Calu3 (cell line): Measurements from ENCODE around the gene GSE1. TPM values are rescaled to one million over a fixed set of nuclear protein-coding genes. Genes with fewer than 3 reads are reported as not detected.

Experiments used
- BruUV-seq: library from RNA; stranded (reverse); fragments of 400-500 nt; replicated peaks from 2 replicates; lab custom pipeline; 2021; lab: Mats Ljungman, UMichigan
- CTCF ChIA-PET: fragments of 300-600 bp; sonication (Branson Sonifier 250); formaldehyde crosslinking; loops from one replicate; lab custom pipeline; 2022; ENCODE audit warnings: antibody characterized with exemption; lab: Charles Lee
- DNase-seq: peaks from one replicate; pipeline ENCODE4 v3.0.0; 2022
- H3K27ac Mint-ChIP-seq: one replicate; pipeline ENCODE4 v1.8.0; 2022; ENCODE audit warnings: mixed read lengths; ENCODE audit not compliant: unreplicated experiment
- H3K27me3 Mint-ChIP-seq: one replicate; pipeline ENCODE4 v1.8.0; 2022; ENCODE audit warnings: mixed read lengths; ENCODE audit not compliant: unreplicated experiment
- H3K36me3 Mint-ChIP-seq: one replicate; pipeline ENCODE4 v1.8.0; 2022; ENCODE audit warnings: mild to moderate bottlenecking, moderate library complexity, mixed read lengths; ENCODE audit not compliant: insufficient read depth, unreplicated experiment
- H3K4me1 Mint-ChIP-seq: one replicate; pipeline ENCODE4 v1.8.0; 2022; ENCODE audit warnings: mild to moderate bottlenecking, low read depth, mixed read lengths; ENCODE audit not compliant: unreplicated experiment
- H3K4me3 Mint-ChIP-seq: one replicate; pipeline ENCODE4 v1.8.0; 2022; ENCODE audit warnings: mild to moderate bottlenecking, low read depth, moderate library complexity, mixed read lengths; ENCODE audit not compliant: unreplicated experiment
- H3K9me3 Mint-ChIP-seq: one replicate; pipeline ENCODE4 v1.8.0; 2022; ENCODE audit warnings: low read depth, mixed read lengths; ENCODE audit not compliant: unreplicated experiment
- intact Hi-C: fragments of 100-400 bp; cut with micrococcal nuclease; formaldehyde crosslinking; loops from one replicate; pipeline ENCODE4 v1.10.0; 2022; ENCODE audit not compliant: unreplicated experiment
- total RNA-seq: library from RNA; stranded (reverse); gene quantifications from 2 replicates; pipeline ENCODE4 v1.2.3, GENCODE V29; 2022
- TF ChIP-seq, protein P1 (sequence below): fragments of 200-600 bp; IDR thresholded peaks from one replicate; pipeline ENCODE4 v1.8.0; 2022; ENCODE audit warnings: antibody characterized with exemption; ENCODE audit not compliant: unreplicated experiment

Gene GSE1
- total RNA-seq, 1 experiment from 2014 or later = 45.3 TPM

- no peak overlapping the region for H3K27ac Mint-ChIP-seq
- H3K9me3 Mint-ChIP-seq = no peaks in the 10 kb centered on the region
- intact Hi-C loops = no loop called here
- H3K27me3 Mint-ChIP-seq = no peaks in the 10 kb centered on the region
- DNase-seq = no peak
- no peaks in the 10 kb centered on the region for H3K4me1 Mint-ChIP-seq
- CTCF ChIA-PET = no interaction called here
- TF ChIP-seq, protein P1, sequence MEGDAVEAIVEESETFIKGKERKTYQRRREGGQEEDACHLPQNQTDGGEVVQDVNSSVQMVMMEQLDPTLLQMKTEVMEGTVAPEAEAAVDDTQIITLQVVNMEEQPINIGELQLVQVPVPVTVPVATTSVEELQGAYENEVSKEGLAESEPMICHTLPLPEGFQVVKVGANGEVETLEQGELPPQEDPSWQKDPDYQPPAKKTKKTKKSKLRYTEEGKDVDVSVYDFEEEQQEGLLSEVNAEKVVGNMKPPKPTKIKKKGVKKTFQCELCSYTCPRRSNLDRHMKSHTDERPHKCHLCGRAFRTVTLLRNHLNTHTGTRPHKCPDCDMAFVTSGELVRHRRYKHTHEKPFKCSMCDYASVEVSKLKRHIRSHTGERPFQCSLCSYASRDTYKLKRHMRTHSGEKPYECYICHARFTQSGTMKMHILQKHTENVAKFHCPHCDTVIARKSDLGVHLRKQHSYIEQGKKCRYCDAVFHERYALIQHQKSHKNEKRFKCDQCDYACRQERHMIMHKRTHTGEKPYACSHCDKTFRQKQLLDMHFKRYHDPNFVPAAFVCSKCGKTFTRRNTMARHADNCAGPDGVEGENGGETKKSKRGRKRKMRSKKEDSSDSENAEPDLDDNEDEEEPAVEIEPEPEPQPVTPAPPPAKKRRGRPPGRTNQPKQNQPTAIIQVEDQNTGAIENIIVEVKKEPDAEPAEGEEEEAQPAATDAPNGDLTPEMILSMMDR = peak; percentile 26
- H3K4me3 Mint-ChIP-seq = no peak overlapping the region
- H3K36me3 Mint-ChIP-seq = peaks cover 15% of the 10 kb centered on the region
- BruUV-seq = no TSS peak
Observed at GRCh38 chr16:85631802-85632393, 18.8 kb downstream of the GSE1 start.

DNA sequence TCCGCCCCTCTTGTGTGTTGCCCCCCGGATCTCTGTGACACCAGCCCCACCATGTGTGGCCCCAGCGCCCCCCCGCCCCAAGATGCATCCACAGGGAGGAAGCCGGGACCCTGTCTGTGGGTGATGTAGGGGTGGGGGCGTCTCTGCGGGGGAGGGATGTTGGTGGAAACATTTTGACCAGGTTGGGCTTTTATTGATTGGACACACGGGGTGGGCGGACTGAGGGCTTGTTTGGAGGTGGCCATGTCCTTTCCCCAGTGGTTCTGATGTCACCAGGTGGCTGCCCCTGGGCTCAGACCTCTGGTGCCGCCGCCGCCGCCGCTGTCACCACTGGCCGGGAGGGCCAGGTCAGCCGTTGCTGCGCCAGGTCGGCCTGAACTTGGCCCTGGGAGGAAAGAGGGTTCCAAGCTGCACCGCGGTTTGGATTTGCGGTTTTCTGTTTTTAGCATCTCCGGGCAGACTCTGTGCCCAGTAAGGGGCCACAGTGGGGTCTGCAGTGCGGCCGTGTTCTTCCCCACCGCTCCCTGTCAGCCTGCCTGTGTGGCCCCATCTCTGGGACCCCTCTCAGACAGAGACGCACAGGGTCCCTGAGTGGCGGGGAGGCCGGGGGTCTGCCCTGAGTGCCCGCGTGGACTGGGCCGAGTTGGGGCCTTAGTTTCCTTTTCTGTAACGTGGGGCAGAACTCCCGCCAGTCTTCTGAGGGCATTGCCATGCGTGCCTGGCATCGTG is 19.8 kb downstream of the GSE1 start:
- BruUV-seq = no TSS peak
- intact Hi-C loops = no loop called here

GRCh38 chr16:85633438-85633743 is 20.3 kb downstream of the GSE1 start:
- intact Hi-C loops = no loop called here
- Mint-ChIP-seq H3K27me3 (no peaks in the 10 kb centered on the region), H3K27ac (no peak overlapping the region), H3K4me1 (no peaks in the 10 kb centered on the region), H3K4me3 (no peak overlapping the region), H3K9me3 (no peaks in the 10 kb centered on the region), H3K36me3 (peaks cover 11% of the 10 kb centered on the region)
- DNase-seq = no peak
- BruUV-seq = no TSS peak
- TF ChIP-seq, protein P1 = no peak
- CTCF ChIA-PET = no interaction called here

More for the DNA sequence above, 19.8 kb downstream of the GSE1 start:
- H3K9me3 Mint-ChIP-seq = no peaks in the 10 kb centered on the region
- DNase-seq = no peak
- no peaks in the 10 kb centered on the region for H3K4me1 Mint-ChIP-seq
- H3K27ac Mint-ChIP-seq = no peak overlapping the region
- CTCF ChIA-PET = no interaction called here
- no peaks in the 10 kb centered on the region for H3K27me3 Mint-ChIP-seq
- H3K36me3 Mint-ChIP-seq = peaks cover 15% of the 10 kb centered on the region
- H3K4me3 Mint-ChIP-seq = no peak overlapping the region
- TF ChIP-seq, protein P1 = no peak

DNA sequence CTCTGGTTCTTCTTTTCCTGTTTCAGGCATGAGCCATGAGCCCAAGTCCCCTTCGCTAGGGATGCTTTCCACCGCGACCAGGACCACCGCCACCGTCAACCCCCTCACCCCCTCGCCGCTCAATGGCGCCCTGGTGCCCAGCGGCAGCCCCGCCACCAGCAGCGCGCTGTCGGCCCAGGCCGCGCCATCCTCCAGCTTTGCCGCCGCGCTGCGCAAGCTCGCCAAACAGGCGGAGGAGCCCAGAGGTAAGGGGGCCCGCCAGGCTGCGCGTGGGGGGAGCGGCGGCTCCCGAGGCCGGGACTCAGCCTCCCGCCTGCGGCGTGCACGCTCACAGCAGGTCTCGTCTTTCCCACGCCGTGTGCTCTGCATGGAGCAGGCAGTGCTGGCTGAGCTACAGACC is 20.8 kb downstream of the GSE1 start:
- Mint-ChIP-seq H3K4me3 (no peak overlapping the region), H3K27ac (no peak overlapping the region), H3K36me3 (peaks cover 9% of the 10 kb centered on the region), H3K4me1 (no peaks in the 10 kb centered on the region), H3K27me3 (no peaks in the 10 kb centered on the region), H3K9me3 (no peaks in the 10 kb centered on the region)
- no peak for DNase-seq
- intact Hi-C loops = no loop called here
- no TSS peak for BruUV-seq
- CTCF ChIA-PET = no interaction called here
- TF ChIP-seq, protein P1 = no peak
